ENCODE measurements around the gene PNPLA4. TPM values are rescaled to one million over a fixed set of nuclear protein-coding genes. Genes with fewer than 3 reads are reported as not detected.

The PNPLA4 gene
- total and polyA plus RNA-seq, 12 donors = 5.5 to 53.8 (median 38.7) TPM

DNA sequence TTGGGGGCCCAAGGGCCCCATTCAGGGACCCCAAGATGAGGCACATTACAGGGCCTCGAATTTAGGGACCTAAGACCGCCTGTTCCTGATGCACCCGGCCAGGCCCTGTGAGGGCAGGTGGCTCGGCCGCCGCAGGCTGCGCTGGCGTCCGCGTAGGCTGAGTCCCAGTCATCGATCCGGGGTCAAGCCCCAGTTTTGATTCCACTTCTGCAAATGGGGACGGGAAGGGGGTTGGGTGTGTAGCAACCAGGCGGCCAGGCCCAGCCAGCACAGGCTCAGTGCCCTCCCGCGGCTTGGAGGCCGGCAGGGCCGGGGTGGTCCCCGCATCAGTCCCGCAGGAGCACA, 327 bp downstream of the PNPLA4 start:
- intact Hi-C loops (cut with DNase I) = no loop called here
- no peaks in the 10 kb centered on the region for H3K27me3 ChIP-seq

DNA sequence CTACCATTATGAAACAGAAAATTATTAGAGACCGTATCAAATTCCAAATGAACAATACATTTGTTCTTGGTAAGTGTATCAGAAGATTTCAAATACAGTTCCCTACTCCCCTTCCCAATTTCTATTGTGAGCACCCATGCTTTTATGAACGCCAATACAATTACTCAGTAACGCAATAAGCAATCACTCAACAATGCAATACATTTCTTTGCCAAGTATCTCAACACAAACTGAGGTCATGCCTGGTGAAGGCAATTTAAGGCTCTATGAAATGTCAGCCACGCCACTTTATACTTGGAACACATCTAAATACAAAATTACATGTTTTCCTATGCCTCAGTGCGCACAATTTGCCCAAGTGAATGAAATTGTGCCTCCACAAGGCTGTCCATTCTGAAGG, 712 bp downstream of the PNPLA4 start:
- no peak for DNase-seq
- peaks cover 0 to 6% of the 10 kb centered on the region in 2 donors for H3K36me3 ChIP-seq (replicated peaks in 1 of 2)
- peaks cover 9 to 15% of the 10 kb centered on the region in 2 donors for H3K4me1 ChIP-seq (replicated peaks in 1 of 2)
- TF ChIP-seq, protein P1, sequence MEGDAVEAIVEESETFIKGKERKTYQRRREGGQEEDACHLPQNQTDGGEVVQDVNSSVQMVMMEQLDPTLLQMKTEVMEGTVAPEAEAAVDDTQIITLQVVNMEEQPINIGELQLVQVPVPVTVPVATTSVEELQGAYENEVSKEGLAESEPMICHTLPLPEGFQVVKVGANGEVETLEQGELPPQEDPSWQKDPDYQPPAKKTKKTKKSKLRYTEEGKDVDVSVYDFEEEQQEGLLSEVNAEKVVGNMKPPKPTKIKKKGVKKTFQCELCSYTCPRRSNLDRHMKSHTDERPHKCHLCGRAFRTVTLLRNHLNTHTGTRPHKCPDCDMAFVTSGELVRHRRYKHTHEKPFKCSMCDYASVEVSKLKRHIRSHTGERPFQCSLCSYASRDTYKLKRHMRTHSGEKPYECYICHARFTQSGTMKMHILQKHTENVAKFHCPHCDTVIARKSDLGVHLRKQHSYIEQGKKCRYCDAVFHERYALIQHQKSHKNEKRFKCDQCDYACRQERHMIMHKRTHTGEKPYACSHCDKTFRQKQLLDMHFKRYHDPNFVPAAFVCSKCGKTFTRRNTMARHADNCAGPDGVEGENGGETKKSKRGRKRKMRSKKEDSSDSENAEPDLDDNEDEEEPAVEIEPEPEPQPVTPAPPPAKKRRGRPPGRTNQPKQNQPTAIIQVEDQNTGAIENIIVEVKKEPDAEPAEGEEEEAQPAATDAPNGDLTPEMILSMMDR (IDR thresholded peaks at IDR 0.05) = no peak
- TF ChIP-seq POLR2A (IDR thresholded peaks at IDR 0.05) = no peak
- peak overlapping the region in 2 of 4 donors; percentile 46 to 59 for H3K4me3 ChIP-seq
- no peaks in the 10 kb centered on the region for H3K9me3 ChIP-seq (replicated peaks in 1 of 3)
- peak overlapping the region in 4 of 5 donors; percentile 55 to 89 (median 79) for H3K27ac ChIP-seq
- 69 to 92% (median 84%) methylated on average over 3 to 5 of the region's 5 CpGs for WGBS, 4 donors
- intact Hi-C loops (cut with DNase I) = no loop called here
- no peaks in the 10 kb centered on the region for H3K27me3 ChIP-seq

More for the DNA sequence above, 327 bp downstream of the PNPLA4 start:
- Histone ChIP-seq H3K27ac (peak overlapping the region in 4 of 5 donors; percentile 55 to 89 (median 79)), H3K36me3 (replicated peaks in 1 of 2) (peaks cover 0 to 2% of the 10 kb centered on the region in 2 donors), H3K4me3 (peak overlapping the region in 3 of 4 donors; percentile 40 to 59 (median 46)), H3K4me1 (replicated peaks in 1 of 2) (peaks cover 9 to 15% of the 10 kb centered on the region in 2 donors), H3K9me3 (replicated peaks in 1 of 3) (no peaks in the 10 kb centered on the region)
- no peak for TF ChIP-seq POLR2A (IDR thresholded peaks at IDR 0.05)
- TF ChIP-seq, protein P1 (IDR thresholded peaks at IDR 0.05) = no peak
- 7 to 20% (median 9%) methylated on average over 1 to 20 of the region's 20 CpGs for WGBS, 4 donors
- no peak for DNase-seq

DNA sequence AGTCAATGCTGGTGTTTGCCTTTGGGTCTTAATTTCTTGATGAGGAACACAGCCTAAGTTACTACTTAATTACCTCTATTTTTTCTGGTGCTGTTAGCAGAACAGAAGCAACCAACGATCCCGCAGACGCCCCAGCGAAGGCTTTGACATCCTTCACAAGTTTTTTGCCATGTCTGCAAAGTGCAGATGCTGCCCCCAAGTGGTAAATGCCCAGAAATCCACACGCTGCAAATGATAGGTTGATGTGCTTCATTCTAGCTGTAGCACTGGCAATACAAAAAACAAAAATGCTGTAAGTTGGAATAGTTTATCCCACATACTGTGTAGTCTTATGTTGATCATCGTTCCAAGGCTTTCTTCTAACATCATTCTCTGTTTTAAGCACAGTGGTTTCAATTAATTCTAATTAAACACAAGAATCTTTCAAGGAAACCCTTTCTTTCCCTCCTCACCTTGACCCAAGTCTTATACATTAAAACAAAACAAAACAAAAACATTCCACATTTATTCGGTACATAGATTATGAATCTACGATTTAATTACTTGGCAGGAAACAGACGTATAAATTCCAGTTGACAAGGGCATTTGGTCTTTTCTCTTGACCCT, 1.2 kb downstream of the PNPLA4 start:
- intact Hi-C loops (cut with DNase I) = no loop called here
- WGBS, 4 donors = 17 to 30% (median 26%) methylated on average over 9 of the region's 9 CpGs

DNA sequence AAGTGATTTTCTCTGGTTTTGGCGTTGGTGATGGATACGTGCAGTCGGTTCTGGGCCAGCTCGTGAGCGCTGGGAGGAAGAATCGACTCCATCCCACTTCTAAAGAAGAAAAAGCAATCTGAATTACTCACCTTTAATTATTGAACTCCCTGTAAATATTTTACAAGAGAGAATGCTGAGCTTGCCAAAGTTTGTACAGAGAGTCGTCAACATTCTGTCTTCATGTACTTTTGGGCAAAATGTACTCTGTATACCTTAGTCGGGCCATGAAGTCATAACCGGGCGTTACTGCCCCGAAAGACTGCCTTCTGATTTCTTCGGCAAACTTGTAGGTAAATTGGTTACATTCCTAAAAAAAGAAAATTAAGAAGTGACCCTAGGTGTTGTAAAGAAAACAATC, 5.5 kb downstream of the PNPLA4 start:
- H3K9me3 ChIP-seq (replicated peaks in 1 of 3) = no peaks in the 10 kb centered on the region
- H3K36me3 ChIP-seq (replicated peaks in 1 of 2) = peaks cover 0 to 25% of the 10 kb centered on the region in 2 donors
- 96% methylated on average over 12 of the region's 12 CpGs for WGBS, 4 donors
- no peaks in the 10 kb centered on the region for H3K27me3 ChIP-seq
- no peak overlapping the region for H3K4me3 ChIP-seq
- no peak overlapping the region for H3K27ac ChIP-seq
- TF ChIP-seq, protein P1 (IDR thresholded peaks at IDR 0.05) = no peak
- no peak for TF ChIP-seq POLR2A (IDR thresholded peaks at IDR 0.05)
- intact Hi-C loops (cut with DNase I) = no loop called here
- DNase-seq = no peak
- peaks cover 3 to 15% of the 10 kb centered on the region in 2 donors for H3K4me1 ChIP-seq (replicated peaks in 1 of 2)

More for the DNA sequence above, 1.2 kb downstream of the PNPLA4 start:
- peaks cover 0 to 11% of the 10 kb centered on the region in 2 donors for H3K36me3 ChIP-seq (replicated peaks in 1 of 2)
- no peak overlapping the region for H3K27ac ChIP-seq
- H3K27me3 ChIP-seq = no peaks in the 10 kb centered on the region
- H3K4me1 ChIP-seq (replicated peaks in 1 of 2) = peaks cover 9 to 15% of the 10 kb centered on the region in 2 donors
- DNase-seq = peak; percentile 42 to 83 (median 59)
- no peak overlapping the region for H3K4me3 ChIP-seq
- TF ChIP-seq, protein P1 (IDR thresholded peaks at IDR 0.05) = peak; percentile 44 to 71 (median 57)
- no peak for TF ChIP-seq POLR2A (IDR thresholded peaks at IDR 0.05)
- H3K9me3 ChIP-seq (replicated peaks in 1 of 3) = no peaks in the 10 kb centered on the region
